Osteoblast (primary cell): ENCODE measurements around the gene RAB10. TPM values are rescaled to one million over a fixed set of nuclear protein-coding genes. Genes with fewer than 3 reads are reported as not detected.
"Not testable (repeated sequence)": the region's sequence is repeated elsewhere in the genome, so short reads cannot be mapped to it uniquely, and the experiment has no call there.

Experiments used
- DNase-seq: peaks from one replicate; pipeline ENCODE4 v3.0.0; 2011; ENCODE audit warnings: low spot score, mixed read lengths; ENCODE audit not compliant: insufficient read length; ENCODE audit errors: missing footprints
- H2AFZ ChIP-seq: 2 replicates; pipeline ENCODE4 v1.6.0; 2011; ENCODE audit warnings: mild to moderate bottlenecking, low read length
- H3K27ac ChIP-seq: 2 replicates; pipeline ENCODE4 v1.5.1; 2011; ENCODE audit warnings: mild to moderate bottlenecking, low read depth, low read length, moderate library complexity
- H3K27me3 ChIP-seq: 2 replicates; pipeline ENCODE4 v1.6.0; 2012; ENCODE audit warnings: mild to moderate bottlenecking, control low read depth, inconsistent platforms, low read length, moderate library complexity; ENCODE audit not compliant: insufficient read depth
- H3K36me3 ChIP-seq: 2 replicates; pipeline ENCODE4 v1.5.1; 2011; ENCODE audit warnings: mild to moderate bottlenecking, low read length, control low read depth, moderate library complexity; ENCODE audit not compliant: insufficient read depth
- H3K4me1 ChIP-seq: 2 replicates; pipeline ENCODE4 v1.5.1; 2011; ENCODE audit warnings: mild to moderate bottlenecking, low read length, control low read depth, moderate library complexity; ENCODE audit not compliant: insufficient read depth
- H3K4me2 ChIP-seq: 2 replicates; pipeline ENCODE4 v1.6.0; 2011; ENCODE audit warnings: mild to moderate bottlenecking, low read length; ENCODE audit not compliant: insufficient read depth
- H3K4me3 ChIP-seq: fragments of 200-600 bp; sonication (generic); 3 replicates; pipeline ENCODE4 v1.5.1; 2012; ENCODE audit warnings: mild to moderate bottlenecking, low read length, inconsistent platforms; ENCODE audit not compliant: insufficient read depth
- H3K79me2 ChIP-seq: 2 replicates; pipeline ENCODE4 v1.6.0; 2012; ENCODE audit warnings: mild to moderate bottlenecking, low read length, control low read depth, inconsistent platforms; ENCODE audit not compliant: insufficient read depth
- H3K9me3 ChIP-seq: 2 replicates; pipeline ENCODE4 v1.5.1; 2011; ENCODE audit warnings: low read depth, low read length, control low read depth
- H4K20me1 ChIP-seq: 2 replicates; pipeline ENCODE4 v1.6.0; 2012; ENCODE audit warnings: mild to moderate bottlenecking, low read length, control low read depth; ENCODE audit not compliant: insufficient read depth
- total RNA-seq: library from RNA; depleted of rRNA; stranded (reverse); fragments of >200 nt; gene quantifications from 2 replicates; pipeline ENCODE4 v1.2.3, GENCODE V29; 2012
- TF ChIP-seq, protein P1 (sequence below): IDR thresholded peaks from 2 replicates; pipeline ENCODE4 v1.5.1; 2011; ENCODE audit warnings: mild to moderate bottlenecking, low read depth, low read length, moderate library complexity; ENCODE audit errors: extremely low read depth

The RAB10 gene
- total RNA-seq, 1 donor, result 151 TPM

DNA sequence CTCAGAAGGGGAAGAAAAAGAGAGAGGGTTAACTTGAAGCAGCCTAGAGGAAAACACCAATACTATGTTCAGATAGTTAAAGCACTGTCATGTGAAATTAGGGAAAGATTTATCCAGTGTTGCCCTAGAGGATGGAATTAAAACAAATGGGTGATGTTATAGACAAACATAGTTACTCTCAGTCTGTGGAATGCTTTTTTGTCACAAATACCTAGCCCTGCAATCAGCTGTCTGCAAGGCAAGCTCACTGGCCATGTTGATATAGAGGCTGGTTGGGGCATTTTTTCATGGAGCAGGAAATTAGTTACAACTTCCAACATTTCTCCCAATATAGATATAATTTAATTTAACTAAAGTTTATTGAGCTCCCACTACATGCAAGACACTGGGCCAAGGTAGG lies 8.4 kb upstream of the RAB10 start:
- no peak overlapping the region for H3K4me3 ChIP-seq

DNA sequence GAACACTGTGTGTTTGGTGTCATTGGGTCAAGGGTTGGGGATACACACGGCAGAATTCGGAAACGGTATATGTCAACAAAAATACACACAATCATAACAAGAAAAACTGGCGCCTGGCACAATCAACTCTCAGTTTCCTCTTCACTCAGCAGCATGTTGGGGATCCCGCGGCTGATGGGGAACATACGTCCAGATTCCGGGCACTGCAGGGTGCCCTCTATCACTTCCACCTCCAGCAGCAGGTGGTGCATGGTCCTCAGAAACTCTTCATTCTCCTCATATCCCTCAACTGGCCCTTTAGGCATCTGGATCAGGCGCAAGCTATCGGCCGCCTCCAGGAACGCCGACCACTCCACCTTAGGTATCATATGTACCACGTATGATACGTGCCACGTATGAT lies 5.8 kb upstream of the RAB10 start:
- not testable (repeated sequence) for H3K36me3 ChIP-seq, H3K4me1 ChIP-seq, H3K27me3 ChIP-seq, H4K20me1 ChIP-seq, H3K79me2 ChIP-seq, H3K9me3 ChIP-seq, H3K4me3 ChIP-seq, H2AFZ ChIP-seq, H3K4me2 ChIP-seq, H3K27ac ChIP-seq, DNase-seq

More for the DNA sequence above, 8.4 kb upstream of the RAB10 start:
- H3K9me3 ChIP-seq, result no peaks in the 10 kb centered on the region
- H3K27ac ChIP-seq, result no peak overlapping the region
- TF ChIP-seq, protein P1, sequence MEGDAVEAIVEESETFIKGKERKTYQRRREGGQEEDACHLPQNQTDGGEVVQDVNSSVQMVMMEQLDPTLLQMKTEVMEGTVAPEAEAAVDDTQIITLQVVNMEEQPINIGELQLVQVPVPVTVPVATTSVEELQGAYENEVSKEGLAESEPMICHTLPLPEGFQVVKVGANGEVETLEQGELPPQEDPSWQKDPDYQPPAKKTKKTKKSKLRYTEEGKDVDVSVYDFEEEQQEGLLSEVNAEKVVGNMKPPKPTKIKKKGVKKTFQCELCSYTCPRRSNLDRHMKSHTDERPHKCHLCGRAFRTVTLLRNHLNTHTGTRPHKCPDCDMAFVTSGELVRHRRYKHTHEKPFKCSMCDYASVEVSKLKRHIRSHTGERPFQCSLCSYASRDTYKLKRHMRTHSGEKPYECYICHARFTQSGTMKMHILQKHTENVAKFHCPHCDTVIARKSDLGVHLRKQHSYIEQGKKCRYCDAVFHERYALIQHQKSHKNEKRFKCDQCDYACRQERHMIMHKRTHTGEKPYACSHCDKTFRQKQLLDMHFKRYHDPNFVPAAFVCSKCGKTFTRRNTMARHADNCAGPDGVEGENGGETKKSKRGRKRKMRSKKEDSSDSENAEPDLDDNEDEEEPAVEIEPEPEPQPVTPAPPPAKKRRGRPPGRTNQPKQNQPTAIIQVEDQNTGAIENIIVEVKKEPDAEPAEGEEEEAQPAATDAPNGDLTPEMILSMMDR, result no peak
- no peaks in the 10 kb centered on the region for H3K36me3 ChIP-seq
- no peaks in the 10 kb centered on the region for H3K27me3 ChIP-seq
- H3K79me2 ChIP-seq, result no peaks in the 10 kb centered on the region
- no peaks in the 10 kb centered on the region for H3K4me1 ChIP-seq
- H4K20me1 ChIP-seq, result no peaks in the 10 kb centered on the region
- no peak overlapping the region for H3K4me2 ChIP-seq
- DNase-seq, result no peak
- no peak overlapping the region for H2AFZ ChIP-seq

DNA sequence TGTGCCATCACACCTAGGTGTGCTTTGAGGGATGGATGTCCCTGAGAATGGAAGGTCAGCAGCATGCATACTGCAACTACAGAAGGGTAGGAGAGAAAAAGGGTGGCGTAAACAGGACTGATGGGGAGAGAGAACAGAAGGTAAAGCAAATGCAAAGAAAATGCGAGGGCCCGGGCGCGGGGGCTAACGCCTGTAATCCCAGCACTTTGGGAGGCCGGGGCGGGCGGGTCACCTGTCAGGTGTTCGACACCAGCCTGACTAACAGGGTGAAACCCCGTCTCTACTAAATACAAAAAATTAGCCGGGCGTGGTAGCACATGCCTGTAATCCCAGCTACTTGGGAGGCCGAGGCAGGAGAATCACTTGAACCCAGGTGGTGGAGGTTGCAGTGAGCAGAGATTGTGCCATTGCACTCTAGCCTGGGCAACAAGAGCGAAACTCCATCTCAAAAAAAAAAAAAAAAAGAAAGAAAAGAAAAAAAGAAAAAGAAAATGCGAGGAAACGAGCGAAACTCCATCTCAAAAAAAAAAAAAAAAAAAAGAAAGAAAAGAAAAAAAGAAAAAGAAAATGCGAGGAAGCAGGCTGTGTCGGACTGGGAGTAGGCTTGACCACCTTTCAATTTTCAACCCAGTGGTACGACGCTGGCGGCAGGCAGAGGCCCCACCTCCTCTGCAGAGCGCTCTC lies 1.2 kb upstream of the RAB10 start:
- not testable (repeated sequence) for H3K9me3 ChIP-seq, H3K36me3 ChIP-seq, H3K27me3 ChIP-seq, H3K4me1 ChIP-seq
- Histone ChIP-seq H2AFZ (peak overlapping the region; percentile 99), H3K4me3 (peak overlapping the region; percentile 82), H3K79me2 (peaks cover 44% of the 10 kb centered on the region), H3K4me2 (peak overlapping the region; percentile 98), H4K20me1 (peaks cover 31% of the 10 kb centered on the region), H3K27ac (peak overlapping the region; percentile 82)
- DNase-seq, result peak; percentile 73

DNA sequence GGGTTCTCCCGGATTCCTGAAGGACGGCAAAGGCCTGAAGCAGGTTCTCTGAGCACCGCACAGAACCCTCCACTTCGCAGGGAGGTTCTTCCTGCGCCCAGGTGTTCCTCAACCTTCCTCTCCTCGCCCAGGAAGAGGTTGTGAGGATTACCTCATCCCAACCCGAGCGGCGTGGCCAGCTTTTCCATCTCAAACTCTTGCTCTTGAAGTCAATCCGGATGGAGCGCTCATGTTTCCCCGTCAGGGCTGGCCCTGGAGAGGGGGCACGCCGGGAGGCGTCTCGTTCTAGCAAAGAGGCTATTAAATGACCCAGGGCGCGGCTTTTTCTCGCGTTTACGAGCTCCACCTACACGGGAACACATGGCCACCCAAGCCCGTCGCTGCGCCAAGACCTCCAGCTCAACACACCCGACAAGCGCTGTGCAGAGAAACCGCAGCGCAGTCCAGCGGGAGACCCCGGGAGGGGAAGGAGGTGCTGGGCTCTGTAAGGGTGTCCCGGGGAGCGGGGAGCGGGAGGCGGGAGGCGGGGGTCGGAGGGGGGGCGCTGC lies 540 bp upstream of the RAB10 start:
- H3K27ac ChIP-seq, result peak overlapping the region; percentile 82
- peak overlapping the region; percentile 99 for H2AFZ ChIP-seq
- peak overlapping the region; percentile 82 for H3K4me3 ChIP-seq
- TF ChIP-seq, protein P1, result no peak
- H3K36me3 ChIP-seq, result peaks cover 10% of the 10 kb centered on the region
- peak overlapping the region; percentile 98 for H3K4me2 ChIP-seq
- peaks cover 50% of the 10 kb centered on the region for H3K79me2 ChIP-seq
- DNase-seq, result peak; percentile 76
- H3K27me3 ChIP-seq, result no peaks in the 10 kb centered on the region
- no peaks in the 10 kb centered on the region for H3K9me3 ChIP-seq
- H3K4me1 ChIP-seq, result peaks cover 9% of the 10 kb centered on the region
- H4K20me1 ChIP-seq, result peaks cover 35% of the 10 kb centered on the region

DNA sequence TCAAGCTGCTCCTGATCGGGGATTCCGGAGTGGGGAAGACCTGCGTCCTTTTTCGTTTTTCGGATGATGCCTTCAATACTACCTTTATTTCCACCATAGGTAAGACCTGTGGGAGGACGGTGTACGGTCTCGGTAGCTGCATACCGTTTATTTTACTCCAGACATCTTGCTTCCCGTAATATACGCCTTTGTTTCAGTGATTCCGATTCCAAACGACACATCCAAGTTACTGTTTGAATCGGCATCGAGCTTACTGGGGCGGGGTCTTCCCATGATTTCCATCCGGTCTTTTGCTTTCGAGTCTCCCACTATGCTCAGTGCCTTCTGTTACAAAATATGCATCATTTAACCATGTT lies 731 bp downstream of the RAB10 start:
- Histone ChIP-seq H3K79me2 (peaks cover 62% of the 10 kb centered on the region), H3K27ac (peak overlapping the region; percentile 90), H3K27me3 (no peaks in the 10 kb centered on the region), H4K20me1 (peaks cover 40% of the 10 kb centered on the region), H2AFZ (peak overlapping the region; percentile 96), H3K4me1 (peaks cover 9% of the 10 kb centered on the region), H3K36me3 (peaks cover 10% of the 10 kb centered on the region), H3K4me3 (peak overlapping the region; percentile 82), H3K9me3 (no peaks in the 10 kb centered on the region), H3K4me2 (peak overlapping the region; percentile 98)
- TF ChIP-seq, protein P1, result no peak
- DNase-seq, result no peak
